ENCODE measurements around the gene MRPL27.

The MRPL27 gene

DNA sequence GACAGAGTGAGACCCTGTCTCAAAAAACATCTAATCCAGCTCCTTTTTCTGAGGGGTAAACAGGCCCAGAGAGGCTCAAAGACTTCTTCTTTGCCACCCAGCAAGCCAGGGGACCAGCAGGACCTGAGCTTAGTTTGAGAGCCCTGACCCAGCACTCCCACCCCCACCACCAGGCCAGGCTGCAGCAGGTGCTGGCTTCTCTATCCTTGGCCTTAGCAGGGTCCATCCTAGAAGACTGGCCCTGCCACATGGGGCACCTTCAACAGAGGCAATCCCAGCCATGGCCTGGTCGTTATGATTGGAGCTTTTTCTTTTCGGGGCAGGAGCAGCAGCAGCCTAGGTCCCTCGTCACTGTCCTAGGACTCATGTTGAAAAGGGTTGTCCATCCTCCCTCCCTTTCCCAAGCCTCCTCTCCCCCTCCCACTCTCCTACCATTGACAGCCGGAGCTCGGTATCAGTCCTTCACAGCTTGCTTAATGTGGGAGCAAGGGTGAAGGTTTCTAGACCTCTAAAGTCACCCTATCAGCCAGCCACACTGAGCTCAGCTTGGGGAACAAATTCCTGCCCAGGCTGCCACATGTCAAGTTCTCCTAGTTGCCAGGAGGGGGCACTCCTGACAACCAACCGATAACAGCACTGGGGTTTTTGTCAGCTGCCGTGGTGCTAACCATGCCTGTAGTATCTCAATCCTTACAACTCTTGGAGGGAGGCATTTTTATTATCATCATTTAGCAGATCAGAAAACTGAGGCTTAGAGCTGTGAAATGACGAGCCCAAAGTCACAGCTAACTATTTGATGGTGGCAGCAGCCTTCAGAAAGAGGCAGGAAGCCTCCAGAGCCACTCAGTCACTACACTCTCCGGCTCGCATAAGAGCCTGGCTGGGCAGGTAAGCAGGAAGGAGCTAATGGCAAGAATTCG lies 11.2 kb downstream of the MRPL27 start:
- DNase-seq: peak in 42 of 58 donors; percentile 8 to 78 (median 32)

DNA sequence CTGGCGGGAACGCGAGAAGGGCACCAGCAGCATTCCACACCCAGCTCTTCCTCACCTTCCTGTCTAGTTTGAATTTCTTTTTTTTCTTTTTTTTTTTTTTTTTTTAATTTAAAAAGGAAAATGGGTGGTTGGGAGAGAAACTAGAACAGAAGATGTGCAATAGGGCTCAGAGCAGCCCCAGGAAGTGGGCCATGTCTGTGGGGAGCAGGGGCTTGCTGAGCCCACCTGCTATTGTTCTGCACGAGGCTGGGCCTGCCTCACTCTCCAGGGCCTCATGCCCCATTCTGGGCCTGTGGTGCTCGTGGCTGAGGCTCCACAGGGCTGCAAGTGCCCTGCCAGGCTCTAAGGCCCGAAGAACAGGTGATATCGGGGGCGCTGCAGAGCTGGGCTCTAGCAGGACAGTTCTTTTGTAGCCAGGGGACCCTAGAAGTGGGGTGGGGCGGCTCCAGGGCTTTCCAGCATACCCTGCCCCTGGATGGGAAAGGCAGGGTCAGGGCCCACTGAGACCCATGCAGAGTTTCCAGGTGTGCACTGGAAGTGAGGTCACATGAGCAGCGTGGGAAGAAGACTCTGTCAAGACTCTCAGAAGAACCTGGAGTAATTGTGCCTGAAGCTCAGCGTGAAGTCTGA lies 12.4 kb downstream of the MRPL27 start:
- no peak for DNase-seq

DNA sequence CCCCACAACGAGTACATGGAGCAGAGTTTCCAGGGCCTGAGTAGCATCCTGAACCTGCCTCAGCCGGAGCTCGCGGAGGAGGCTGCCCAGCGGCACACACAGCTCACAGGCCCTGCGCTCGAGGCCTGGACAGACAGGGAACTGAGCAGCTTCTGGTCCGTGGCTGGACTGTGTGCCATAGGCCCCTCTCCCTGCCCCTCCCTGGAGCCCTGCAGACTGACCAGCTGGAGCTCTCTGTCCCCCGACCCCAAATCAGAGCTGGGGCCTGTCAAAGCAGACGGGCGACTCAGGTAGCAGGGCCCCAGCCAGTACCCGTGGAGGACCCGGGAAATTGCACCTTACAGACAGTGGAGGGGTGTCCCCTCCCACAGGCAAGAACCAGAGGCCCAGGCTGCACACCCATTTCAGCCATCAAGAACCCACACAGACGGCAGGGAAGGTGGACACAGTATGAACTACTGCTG lies 13.0 kb downstream of the MRPL27 start:
- no peak for DNase-seq

DNA sequence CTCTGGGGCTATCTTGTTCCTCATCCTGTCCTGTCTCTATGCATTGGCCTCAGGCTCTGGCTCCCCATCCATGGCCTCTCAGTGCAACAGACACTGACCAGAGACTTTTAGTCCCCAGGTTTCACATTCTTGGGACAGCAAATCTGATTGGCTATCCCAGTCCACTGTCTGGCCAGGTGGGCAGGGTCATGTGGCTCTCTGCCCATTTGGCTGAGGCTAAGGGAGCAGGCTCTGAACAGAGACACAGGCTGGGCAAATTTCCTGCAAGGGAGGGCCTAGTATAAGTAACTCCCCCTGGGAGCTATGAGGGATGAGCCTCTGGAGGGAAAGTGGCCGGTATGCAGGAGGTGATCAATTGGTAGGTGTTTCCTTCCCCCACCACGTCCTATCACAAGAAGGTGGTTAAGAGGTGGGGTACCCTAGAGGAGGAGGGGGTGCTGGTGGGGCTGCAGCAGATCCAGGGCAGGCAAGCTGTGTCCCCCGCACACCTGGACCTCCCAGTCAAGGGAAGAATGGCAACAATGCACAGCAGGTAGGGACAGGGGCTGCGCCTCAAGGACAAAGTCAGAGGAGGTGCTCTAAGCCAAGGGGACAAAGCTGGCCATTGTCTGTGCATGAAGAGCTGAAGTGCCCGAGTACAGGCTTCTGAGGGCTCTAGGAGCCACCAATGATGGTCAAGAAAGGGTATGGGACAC lies 13.8 kb downstream of the MRPL27 start:
- DNase-seq: no peak

DNA sequence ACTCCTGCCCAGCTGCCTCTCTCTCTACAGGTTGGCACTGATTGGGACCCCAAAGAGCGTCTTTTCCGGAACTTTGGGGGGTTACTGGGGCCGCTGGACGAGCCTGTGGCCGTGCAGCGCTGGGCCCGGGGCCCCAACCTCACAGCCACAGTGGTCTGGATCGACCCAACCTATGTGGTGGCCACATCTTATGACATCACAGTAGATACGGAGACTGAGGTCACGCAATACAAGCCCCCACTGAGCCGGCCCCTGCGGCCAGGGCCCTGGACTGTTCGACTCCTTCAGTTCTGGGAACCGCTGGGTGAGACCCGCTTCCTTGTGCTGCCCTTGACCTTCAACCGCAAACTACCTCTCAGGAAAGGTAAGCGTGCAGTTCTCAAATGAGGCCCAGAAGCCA lies 14.8 kb downstream of the MRPL27 start:
- no peak for DNase-seq

DNA sequence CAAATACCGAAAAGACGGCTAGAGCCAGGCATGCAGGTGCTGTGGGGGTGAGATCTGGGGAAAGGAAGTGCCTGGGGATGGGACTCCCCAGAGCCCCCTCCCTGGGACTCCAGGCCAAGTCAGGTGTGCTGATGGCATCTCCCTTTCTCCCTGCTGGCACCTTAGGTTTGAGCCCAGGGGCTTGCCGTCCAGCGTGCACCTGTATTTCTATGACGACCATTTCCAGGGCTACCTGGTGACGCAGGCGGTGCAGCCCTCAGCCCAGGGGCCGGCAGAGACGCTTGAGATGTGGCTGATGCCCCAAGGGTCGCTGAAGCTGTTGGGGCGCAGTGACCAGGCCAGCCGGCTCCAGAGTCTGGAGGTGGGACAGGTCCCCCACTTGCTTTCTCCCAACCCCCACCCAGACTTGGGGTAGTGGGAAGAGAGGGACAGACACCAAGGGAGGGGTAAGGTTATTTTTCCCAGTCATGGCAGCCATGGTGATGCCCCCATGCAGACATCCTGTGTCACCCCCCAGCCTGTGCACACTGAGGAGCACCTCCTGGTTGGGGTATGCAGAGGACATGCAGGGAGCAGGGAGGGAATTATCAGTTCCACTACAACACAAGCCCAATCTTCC lies 16.0 kb downstream of the MRPL27 start:
- DNase-seq: no peak

DNA sequence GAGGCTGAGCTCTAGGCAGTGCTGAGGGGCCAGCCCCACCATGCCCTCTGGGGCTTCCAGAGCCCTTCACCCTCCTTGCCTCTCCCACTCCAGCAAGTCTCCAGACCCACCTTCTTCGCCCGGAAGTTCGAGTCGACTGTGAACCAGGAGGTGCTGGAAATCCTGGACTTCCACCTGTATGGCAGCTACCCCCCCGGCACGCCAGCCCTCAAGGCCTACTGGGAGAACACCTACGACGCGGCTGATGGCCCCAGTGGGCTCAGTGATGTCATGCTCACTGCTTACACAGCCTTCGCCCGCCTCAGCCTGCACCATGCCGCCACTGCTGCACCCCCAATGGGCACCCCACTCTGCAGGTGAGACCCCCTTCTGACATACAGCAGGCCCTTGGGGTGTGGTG lies 16.6 kb downstream of the MRPL27 start:
- DNase-seq: no peak

DNA sequence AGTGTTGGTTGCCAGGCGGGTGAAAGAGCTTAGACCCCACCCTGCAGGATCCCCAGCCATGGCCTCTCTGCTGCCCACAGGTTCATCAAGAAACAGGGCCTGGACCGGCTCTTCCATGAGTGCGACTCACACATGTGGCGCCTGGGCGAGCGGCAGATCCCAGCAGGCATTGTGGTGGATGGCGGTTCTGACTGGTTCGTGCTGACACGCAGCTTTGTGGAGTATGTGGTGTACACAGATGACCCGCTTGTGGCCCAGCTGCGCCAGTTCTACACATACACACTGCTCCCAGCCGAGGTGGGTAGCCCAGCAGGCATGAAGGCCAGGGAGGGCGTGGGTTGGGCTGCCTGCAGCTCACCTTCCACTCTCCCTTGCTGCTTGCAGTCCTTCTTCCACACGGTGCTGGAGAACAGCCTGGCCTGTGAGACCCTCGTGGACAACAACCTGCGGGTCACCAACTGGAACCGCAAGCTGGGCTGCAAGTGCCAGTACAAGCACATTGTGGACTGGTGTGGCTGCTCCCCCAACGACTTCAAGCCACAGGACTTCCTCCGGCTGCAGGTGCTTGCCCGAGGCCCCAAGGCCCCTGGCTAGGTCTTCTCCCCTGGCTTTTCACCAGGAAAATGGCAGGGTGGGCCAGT lies 17.2 kb downstream of the MRPL27 start:
- DNase-seq: no peak

DNA sequence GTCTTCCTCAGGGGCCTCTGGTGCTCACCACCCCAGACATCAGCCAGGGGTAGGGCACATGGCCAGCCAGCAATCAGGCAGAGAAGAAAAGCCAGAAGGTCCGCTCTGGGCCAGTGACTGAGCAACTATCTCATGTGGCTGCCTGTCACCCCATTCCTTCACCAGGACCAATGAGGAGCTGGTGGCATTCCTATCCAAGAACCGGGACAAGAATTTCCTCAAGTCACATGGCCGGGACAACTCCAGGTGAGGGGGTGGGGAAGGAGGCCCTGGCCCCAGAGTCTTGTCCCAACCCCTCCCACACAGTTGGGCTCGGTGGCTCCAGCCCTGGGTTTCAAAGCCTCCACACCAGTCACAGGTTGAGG lies 17.7 kb downstream of the MRPL27 start:
- DNase-seq: no peak

DNA sequence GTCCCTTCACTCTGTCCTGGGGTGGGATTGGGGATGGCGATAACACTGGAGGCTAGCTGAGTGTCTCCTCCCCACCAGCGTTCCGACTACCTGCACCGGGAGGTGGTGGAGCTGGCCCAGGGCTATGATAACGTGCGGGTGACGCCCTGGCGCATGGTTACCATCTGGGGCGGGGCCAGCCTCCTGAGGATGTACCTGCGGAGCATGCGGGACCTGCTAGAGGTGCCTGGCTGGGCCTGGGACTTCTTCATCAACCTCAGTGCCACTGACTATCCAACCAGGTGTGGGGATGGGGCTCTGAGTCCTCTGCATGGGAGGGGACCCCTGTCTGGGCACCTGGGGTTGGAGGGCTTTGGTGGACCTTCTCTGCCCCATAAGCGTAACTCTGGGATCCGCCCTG lies 18.2 kb downstream of the MRPL27 start:
- no peak for DNase-seq

DNA sequence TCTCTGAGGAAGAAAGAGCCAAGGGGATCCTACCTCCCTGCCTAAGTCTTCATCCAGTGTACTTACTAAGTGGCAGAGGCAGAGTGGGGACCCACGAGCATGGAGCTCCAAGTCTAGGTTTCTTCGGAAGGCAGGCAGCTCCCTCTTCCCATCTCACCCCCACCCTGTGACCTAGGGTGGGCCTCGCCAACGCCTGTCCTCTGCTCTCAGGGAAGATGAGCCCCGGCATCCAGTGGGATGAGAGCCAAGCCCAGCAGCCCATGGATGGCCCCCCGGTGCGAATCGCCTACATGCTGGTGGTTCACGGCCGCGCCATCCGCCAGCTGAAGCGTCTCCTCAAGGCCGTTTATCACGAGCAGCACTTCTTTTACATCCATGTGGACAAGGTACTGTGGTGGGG lies 18.8 kb downstream of the MRPL27 start:
- no peak for DNase-seq

DNA sequence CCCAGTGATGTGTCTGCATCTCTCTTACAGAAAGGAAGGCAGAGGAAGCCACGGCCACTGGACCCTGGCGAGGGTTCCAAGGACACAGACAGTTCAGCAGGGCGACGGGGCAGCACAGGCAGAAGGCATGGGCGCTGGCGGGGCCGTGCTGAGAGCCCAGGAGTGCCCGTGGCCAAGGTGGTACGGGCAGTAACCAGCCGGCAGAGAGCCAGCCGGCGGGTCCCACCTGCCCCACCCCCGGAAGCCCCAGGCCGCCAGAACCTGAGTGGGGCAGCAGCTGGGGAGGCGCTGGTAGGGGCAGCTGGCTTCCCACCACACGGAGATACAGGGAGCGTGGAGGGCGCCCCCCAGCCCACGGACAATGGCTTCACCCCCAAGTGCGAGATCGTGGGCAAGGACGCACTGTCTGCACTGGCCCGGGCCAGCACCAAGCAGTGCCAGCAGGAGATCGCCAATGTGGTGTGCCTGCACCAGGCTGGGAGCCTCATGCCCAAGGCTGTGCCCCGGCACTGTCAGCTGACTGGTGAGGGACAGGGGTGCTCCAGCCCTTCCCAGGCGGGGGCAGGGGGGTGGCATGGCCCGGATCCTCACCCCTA lies 19.3 kb downstream of the MRPL27 start:
- no peak for DNase-seq

DNA sequence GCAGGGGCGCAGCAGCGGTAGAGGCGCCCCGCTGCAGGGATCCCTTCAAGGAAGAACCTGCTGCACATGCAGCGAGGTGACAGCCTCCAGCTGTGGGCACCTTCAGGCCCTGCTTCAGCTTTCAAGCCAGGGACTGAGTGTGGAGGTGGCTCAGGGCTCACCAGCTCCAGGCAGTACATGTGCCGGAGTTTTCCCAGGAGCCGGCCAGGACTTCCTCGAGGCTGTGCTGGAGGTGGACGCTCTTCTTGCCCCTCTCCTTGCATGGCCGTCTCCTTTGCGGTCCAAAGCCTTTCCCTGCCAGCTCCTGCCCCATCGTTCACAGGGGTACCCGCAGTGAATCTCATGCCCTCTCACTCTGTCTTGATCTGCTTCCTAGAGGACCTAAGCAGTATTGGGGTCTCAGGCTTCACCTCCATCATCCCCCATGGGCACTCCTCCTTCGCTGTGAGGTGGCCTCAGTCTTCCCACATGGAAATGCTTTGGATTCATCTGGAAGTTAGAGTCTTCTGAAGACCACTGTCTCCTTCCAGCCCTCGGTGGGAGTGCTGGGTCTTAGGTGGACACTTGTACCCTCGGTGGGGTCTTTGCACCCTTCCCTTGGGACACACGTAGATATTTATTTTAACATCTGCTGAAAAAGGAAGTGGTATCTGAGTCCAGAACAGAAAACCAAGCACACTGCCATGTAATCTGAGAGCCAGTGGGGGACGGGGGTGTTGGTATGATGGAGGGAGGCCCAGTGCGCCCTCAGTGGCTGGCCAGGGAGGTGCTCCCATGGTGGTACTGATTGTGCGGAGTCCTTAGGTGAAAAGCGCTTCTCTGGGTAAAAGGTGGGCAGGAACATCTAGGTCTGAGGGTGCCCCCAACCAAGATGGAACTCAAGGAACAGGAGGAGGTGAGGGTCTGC lies 20.0 kb downstream of the MRPL27 start:
- DNase-seq: no peak

DNA sequence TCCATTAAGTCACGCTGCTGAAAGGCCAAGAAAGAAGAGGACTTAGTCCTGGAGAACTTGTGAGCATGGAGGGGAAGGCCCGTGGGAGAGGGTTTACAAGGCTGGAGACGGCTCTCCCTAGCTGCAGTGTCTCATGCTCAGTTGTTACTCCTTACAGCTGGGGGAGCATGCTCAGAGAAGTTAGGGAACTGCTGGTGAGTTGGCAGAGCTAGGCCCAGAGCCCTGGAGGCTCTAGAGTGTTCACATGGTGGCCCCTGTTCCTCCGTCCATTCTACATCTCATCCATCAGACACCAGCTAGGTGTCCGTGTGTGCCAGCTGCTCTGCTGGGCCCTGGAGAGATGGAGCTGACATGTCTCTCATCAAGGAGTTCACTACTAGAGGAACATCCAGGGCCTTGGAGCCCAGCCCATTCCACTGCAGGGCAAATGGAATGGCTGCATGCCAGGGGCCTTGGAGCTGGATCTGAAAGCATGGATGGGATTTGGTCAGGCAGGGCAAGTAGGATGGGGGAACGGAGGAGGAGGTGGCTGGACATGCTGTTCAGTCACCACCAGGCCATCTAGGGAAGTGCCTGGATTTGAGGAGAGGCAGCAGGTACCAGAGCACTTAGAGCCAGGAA lies 20.8 kb downstream of the MRPL27 start:
- peak in 1 of 58 donors; percentile 11 for DNase-seq

DNA sequence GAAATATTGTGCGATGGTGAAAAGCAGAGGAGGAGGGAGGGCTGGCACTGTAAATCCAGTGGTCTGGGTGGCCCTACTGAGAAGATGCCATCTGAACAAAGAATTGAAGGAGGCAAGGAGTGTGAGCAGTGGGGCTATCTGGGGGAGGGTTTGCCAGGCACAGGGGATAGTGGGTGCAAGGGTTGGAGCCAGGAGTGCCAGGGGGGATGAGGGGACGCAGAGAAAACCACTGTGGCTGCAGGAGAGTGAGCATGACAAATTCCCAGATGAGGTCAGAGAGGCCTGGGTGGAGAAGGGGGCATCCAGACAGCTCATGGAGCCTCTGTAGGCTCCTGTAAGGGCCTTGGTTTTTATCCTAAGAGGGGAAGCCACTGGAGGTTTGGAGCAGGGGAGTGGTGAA lies 22.3 kb downstream of the MRPL27 start:
- DNase-seq: no peak

DNA sequence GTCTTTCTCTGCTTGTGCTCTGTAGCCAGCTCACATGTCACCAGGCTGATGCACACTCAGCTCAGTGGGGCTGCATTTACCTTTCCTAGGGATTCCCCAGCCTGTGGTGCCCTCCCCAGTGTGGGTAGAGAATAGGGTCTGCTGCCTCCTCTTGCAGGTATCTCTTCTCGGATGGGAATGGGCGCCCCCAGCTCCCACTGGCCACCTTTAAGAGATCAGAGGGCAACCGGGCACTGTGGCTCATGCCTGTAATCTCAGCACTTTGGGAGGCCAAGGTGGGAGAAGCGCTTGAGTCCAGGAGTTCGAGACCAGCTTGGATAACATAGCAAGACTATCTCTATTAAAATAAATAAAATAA lies 23.8 kb downstream of the MRPL27 start:
- no peak for DNase-seq

DNA sequence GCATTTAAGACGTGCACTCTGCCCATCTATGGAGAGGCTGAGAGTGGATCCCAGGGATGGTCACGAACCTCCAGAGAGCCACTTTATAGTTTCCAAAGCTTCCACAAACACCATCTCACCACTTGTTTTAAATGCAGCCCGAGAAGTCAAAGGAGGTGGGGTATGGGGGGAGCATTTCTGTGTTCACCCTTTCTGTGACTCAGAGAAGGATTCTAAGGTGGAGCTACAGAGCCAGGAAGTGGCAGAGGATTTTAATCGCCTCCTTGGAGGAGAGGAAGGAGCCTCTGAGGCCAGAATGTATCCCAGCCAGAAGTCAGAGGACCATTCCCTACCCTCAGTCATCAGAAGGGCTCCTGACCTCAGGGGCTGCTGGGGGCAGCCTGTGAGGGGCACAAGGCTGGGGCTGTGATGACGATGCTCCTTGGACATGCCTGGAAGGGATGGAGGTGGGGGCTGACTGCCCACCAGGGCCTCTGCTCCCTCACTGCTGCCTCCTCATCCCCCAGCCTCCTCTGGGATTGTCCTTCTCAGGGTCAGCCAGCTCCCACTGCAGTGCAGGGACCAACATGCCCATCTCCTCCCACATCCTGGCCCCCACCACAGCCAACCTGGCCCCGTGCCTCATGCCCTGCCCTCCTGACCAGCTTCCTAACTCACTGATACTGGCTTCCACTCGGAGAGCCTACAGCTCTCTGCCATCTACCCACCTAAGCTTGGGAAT lies 24.3 kb downstream of the MRPL27 start:
- no peak for DNase-seq

DNA sequence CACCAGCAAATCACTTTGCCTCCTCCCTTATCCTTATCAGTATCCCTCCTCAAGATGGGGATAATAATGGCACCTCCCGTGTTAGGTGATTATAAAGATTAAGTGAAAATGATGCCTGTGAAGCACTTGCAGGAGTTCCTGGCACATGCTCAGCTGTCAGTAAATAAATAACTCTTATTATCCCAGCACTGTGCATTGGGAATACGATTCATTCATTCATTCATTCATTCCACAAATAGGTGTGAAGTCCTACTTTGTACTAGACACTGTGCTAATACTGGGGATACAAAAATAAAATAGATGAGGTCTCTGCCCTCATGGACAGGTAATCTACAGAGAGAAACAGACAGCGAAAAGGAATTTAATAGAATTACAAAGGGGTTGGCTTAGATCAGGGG lies 25.1 kb downstream of the MRPL27 start:
- DNase-seq: no peak

All from anterior cingulate cortex (tissue), 58 donors.